GM12874 (cell line): ENCODE measurements around the gene CACNA2D3.

Source experiments
- CTCF ChIP-seq: IDR thresholded peaks from 2 replicates; pipeline ENCODE4 v1.5.1; 2011; ENCODE audit warnings: low read depth, mild to moderate bottlenecking, control low read depth, low read length, moderate library complexity; ENCODE audit not compliant: insufficient read depth

CACNA2D3 gene

DNA sequence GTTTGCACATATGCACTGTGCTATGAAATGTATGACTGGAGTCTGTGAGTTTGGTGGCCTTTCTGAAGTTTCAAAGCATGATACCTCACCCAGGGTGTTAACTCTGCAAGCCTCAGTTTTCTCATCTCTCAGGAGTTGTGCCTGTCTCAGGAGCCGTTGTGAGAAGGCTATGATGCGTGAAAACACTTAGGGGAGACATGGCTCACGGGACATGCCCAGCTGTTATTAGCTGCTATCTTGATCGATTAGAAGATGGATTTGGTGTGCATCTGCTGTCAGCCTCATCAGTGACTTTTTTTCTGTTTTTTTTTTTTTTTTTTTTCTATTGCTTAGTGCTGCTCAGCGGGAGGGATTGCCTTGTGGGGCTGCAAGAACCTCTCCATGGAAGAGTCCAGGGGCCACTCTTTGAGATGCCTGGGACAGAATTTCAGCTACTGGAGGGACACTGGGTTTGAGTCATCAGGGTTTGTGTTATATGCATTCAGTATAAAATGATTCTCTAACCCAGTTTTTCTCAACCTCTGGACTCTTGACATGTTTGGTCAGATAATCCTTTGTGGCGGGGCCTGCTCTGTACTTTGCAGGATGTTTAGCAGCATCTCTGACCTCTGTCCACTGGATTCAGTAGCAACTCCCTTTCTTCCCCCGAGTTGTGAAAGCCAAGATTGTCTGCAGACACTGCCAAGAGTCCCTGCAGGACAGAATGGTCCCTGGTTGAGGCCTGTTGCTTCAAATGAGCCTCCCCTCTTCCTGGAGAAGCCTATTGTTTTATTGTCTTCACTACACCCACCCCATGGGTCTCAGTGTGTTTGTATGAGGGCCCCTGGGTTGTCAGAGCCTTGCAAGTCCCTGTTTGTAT, 181.4 kb downstream of the CACNA2D3 start:
- no peak for TF ChIP-seq CTCF

DNA sequence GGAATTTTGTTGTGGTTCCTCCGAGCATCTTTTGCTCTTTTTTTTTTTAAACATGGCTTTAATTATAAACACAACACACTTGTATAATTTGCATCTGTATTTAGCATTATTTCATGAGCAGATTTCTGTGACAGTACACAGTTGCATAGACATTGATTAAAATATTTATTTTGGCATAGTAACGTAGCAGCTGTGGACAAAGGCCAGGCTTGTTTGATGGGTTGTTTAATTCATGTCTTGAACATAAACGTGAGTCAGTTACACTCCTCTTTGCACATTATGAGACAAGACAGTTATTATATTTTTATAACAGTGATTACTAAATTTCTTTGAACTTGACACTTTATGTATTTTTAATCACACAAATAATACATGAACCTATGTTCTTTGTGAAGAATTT, 182.5 kb downstream of the CACNA2D3 start:
- TF ChIP-seq CTCF, result no peak

DNA sequence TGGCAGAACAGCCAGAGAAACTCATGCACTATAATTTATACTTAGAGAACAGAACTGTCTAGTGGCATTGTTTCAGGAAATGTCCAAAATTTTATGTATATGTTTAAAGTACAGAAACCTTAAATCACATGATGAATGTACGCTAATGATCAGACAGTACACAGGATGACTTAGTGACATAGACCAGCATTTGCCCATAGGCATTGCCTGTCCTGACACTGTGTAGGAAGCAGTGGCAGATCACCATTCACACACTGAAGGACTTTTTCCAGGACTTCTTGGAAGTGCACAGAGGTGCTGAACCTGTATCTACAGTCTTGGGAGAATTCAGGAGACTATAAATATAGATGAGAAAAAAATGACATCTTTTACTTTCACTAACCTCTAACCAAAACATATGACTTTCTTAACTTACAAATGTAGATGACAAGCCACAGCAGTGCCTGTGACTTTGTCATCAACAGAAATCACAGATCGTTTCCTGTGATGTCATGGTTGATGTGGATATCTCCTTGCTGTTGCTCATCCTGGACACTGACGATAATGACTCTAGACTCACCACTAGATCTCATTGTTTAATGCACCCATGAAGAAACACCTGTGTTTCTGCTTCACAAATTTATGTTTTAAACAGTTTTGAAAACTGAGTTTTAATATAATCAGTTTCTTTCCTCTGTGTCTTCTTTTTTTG, 183.2 kb downstream of the CACNA2D3 start:
- TF ChIP-seq CTCF, result no peak

DNA sequence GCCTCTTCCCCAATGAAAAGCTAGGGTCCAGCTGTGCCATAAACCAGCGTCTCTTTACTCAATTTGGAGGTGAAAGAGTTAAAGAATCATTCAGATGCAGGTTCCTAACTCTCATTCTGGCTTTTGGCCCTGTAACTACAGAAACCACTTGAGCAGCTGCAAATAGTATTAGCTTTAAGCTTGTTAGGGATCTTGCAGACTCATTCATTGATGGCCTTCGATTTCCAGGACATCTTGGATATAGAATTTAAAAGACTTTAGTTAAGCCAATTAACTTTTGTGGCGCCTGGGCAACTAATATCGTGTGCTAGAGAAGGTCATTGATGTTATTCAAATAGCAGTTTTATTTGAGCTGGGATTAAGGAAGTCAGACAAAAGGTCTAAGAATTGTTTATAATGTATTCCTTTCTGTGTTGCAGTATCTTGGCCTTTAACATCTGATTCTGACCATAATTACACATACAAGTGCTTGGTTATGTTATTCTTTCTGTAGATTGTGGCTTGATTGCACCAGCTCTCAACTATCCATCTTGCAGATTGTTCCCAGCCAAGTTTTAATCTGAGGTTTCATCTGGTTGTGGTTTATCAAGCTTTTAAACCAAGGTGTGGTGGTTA, 185.3 kb downstream of the CACNA2D3 start:
- no peak for TF ChIP-seq CTCF

DNA sequence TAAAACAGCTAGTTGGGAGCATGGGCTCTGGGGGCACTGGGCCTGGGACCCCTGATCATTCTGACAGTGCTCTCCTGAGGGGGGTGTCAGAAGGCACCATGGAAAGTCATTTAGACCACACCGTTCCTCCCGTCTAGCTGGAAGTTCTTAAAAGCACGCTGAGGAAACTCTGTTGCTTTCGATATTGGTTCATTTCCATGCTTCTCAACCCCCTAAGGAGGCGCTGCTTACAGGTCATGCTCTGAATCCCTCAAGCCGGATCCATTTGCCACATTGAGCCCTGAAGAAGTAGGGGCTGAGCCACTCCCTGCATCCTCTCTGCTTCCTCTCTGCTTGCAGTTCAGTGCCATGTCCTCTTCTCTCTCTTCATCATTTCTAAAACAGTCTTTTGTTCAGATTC, 187.2 kb downstream of the CACNA2D3 start:
- TF ChIP-seq CTCF, result no peak

DNA sequence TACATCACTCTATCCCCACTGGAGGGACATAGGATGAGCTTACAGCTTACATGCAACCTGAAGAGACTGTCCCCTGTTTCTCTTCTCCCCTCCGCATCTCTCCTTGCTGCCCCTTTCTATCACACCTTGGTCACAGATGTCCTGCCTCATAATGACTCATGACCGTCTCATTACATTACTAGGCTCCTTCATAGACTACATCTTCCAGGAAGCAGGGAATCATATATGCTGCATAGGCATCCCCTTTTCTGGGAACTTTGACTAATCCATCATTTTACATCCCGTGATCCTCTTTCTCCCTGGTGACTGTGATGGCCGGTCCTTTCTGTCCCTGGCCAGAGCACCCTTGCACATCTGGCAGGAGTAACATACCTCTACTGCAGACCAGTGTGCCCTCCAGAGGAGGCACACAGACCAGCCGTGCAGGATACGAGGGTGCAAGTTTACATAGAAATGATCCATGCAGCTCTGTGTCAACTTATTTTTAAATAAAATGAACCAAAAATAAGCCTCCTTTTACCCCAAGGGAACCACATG, 188.9 kb downstream of the CACNA2D3 start:
- no peak for TF ChIP-seq CTCF
